B cell (primary cell): Measurements from ENCODE around the gene DLG2.

Source experiments
- EZH2 ChIP-seq: IDR thresholded peaks from 2 replicates; pipeline ENCODE4 v1.6.1; 2012; ENCODE audit warnings: borderline replicate concordance, low read depth, mild to moderate bottlenecking, moderate library complexity, low read length; ENCODE audit not compliant: insufficient read depth, poor library complexity, severe bottlenecking
- TF ChIP-seq, protein P1 (sequence below): fragments of 200-600 bp; IDR thresholded peaks from one replicate; pipeline ENCODE4 v1.8.0; 2022; ENCODE audit warnings: antibody characterized with exemption, mild to moderate bottlenecking

DNA sequence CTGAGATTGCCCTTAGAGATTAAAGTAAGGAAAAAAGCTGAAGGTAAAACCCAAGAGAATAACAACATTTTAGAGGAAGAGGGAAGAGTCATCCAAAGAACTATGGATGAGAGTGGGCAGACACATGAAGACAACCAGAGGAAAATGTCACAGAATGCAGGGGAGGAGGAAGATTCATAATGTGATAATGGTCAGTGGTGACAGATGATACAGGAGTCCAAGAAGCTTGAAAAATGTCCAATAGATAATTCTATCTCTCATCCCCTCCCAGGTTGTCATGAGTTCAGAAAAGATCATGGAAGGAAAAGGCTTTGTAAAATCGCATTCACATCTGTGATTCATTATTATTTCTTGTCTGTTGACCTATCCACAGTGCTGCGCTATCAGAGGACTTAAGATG, 2058.6 kb downstream of the DLG2 start:
- TF ChIP-seq, protein P1, sequence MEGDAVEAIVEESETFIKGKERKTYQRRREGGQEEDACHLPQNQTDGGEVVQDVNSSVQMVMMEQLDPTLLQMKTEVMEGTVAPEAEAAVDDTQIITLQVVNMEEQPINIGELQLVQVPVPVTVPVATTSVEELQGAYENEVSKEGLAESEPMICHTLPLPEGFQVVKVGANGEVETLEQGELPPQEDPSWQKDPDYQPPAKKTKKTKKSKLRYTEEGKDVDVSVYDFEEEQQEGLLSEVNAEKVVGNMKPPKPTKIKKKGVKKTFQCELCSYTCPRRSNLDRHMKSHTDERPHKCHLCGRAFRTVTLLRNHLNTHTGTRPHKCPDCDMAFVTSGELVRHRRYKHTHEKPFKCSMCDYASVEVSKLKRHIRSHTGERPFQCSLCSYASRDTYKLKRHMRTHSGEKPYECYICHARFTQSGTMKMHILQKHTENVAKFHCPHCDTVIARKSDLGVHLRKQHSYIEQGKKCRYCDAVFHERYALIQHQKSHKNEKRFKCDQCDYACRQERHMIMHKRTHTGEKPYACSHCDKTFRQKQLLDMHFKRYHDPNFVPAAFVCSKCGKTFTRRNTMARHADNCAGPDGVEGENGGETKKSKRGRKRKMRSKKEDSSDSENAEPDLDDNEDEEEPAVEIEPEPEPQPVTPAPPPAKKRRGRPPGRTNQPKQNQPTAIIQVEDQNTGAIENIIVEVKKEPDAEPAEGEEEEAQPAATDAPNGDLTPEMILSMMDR: no peak
- TF ChIP-seq EZH2: no peak
